ENCODE measurements around the gene BANF1.
"Not testable (repeated sequence)": the region's sequence is repeated elsewhere in the genome, so short reads cannot be mapped to it uniquely, and the experiment has no call there.

Gene BANF1

DNA sequence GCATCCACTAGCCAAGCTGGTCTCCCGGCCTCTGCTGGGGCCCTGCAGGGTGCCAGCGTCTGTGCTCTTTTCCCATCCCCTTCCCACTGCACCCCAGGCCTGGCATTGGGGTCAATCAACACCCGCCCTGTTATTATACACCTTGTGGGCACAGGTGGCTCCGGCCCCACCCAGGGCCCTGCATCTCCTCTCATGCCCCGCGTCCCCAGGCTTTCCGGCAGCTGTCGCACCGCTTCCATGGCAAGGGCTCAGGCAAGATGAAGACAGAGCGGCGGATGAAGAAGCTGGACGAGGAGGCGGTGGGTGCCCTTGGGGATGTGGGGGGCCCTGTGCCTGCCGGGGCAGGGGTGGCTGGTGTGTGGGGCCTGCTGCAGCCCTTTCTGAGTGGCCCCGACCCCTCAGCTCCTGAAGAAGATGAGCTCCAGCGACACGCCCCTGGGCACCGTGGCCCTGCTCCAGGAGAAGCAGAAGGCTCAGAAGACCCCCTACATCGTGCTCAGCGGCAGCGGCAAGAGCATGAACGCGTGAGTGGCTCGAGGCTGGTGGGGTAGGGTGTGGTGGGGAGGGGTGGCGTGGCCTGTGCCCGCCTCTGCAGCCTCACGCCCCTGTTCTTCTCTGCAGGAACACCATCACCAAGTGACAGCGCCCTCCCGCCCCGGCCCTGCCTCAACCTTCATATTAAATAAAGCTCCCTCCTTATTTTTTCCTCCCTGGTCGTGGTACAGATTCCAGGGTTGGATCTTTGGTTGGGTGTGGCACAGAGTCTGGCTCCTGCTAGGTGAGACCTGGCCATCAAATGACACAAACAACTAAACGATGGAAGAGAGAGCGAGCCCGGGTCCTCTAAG, 23.7 kb upstream of the BANF1 start:
- no peak for DNase-seq (ENCODE audit: low spot score)

DNA sequence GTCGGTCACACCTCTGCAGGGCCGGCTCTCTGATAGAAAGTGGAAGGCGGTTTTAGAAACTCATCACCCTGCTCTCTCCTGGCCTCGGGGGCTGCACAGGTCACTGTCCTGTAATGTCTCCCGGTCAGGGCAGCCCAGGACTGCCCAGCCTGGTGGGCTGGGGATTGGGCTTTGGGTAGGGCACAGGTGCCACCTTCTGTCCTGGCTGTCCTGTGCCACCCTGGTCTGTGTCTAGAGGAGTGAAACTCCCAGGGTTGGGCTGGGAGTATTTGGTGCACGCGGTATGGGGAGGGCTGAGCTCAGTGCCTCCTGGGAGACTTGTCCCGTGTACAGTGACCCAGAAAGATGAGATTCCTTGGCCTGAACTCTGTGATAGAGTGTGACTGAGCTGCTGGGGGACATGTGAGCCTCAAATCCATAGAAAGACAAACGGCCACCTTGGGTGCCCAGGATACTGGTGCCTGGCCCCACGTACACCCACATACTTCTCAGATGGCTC, 23.0 kb upstream of the BANF1 start:
- no peak for DNase-seq (ENCODE audit: low spot score)

DNA sequence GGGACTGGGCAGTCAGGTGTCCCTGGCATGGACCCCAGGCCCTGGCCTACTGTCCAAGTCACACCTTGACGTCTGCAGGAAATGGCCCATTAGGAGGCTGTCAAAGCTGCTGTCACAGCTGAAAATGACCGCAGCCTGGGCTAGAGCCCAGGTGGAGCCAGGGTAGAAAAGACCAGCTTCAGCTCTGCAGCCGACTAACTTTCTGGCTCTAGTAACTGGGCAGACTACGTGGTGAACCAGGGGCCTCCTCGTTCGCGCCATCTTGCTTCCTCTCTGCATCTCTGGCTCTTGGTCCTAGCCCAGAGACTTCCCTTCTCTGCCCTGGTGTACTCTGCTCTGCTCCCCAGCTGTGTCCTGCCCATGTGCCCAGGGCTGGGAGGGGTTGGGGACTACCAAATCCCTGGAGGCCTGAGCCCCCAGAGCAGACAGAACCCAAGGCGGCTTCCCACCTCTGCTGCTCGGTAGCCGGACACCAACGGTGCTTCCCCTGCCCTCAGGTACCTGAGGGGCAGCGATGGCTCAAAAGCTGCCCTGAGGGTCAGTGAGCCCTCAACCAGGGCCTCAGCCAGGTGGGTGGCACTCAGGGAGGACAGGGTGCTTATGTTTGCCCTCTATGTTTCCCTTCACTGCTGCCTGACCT, 21.1 kb upstream of the BANF1 start:
- DNase-seq (ENCODE audit: low spot score): no peak

DNA sequence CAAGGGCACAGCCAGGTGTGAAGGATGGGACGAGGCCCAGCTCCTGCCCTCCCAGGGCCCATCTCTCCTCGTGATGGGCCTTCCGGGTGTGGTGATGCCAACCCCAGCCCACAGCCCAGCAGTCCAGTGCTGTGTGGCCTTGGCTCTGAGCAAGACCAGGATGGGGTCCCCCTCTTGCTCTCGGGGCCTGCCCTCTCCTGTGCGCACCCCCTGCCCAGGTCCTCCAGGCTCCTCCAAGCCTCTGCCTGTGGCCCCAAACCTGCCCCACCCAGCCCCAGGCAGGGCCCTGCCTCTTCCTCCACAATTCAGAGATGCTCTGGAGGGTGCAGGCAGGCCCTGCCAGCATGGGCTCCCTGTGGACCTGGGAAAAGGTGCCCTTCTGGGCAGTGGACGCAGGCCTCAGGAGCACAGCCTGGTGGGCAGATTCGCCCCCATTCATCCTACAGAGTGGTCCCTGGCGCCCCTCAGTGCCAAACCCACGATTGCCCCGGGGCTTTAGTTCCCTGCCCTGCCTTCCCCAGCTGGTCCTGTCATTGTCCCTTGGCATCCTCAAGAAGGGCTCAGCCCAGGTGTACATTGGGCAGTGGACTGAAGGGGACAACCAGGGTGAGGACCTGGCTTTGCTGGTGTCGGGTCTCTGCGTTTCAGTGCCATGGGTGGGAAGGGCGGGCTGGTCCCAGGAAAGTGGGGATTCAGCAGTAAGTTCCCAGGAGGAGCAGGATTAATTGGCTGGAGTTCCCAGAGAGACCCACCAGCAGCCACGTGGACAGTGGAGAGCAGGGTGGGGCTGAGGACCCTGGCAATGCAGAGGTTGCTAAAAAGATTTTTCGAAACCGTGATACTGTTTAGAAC, 20.1 kb upstream of the BANF1 start:
- DNase-seq (ENCODE audit: low spot score): no peak

DNA sequence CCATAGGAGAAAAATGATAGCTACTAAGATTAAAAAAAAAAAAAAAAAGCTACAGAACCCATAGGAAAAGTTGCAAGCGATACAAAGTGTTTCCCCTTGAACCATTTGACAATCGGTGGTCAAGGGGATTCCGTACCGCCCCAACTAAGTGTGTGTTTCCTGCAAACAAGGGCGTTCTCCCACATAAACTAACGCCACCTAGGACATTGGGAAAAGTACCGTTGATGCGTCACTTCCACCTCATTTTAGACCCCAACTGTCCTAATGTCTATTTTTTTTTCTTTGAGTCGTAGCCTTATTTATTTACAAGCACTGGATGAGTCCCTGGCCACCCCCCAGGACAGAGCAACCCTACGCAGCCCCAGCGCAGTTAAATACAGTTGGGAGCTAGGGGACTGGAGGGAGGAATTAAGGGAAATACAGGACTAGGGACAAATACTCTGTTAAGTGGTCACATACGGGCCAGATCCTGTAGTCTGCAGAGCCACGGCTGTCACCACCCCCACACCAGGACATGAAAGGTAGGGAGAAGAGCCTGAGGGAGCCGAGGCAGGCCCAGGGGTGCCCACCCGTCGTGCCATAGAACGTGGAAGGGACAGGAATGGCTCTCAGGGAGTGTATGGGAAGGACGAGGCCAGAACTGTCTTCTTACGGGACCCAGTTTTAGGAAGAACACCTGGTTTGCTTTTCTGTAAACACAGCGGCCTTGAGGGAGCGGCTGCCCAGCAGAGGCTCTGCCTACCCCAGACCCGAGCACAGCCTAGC, 19.3 kb upstream of the BANF1 start:
- no peak for DNase-seq (ENCODE audit: low spot score)

DNA sequence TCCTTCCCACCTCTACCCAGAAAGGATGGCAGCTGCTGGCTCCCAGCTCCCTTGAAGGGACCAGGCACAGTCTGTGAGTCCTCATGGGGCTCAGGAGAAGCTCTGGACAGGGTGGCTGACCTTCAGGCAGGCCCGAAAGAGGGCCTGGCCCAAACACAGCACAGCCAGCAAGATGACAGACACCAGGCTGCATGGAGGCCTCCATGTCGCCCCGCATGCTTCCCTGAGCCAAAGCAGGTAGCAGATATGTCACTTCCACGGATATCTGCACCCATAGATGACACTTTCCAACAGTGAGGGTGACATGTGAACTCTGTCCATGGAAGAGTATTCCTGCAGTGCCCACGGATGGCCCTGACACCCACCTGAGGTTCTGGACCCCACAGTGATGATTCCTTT, 18.7 kb upstream of the BANF1 start:
- no peak for DNase-seq (ENCODE audit: low spot score)

DNA sequence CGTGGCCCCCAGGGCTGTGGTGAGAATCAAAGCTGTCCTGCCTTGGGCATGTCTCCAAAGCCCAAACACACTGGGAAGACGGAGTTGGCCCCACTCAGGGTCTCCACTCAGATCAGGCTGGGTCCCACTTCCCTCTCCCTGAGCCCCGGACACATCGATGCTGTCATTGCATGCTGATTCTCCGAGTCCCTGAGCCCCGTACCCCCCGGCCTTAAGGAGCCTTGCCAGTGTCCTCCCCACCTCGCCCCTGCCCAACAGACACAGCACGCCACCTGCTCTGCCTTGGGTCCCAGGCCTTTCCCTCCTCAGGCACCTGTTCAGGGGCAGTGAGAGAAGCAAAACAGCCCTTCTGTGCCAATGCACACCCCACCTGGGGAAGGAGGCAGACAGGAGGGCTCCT, 15.0 kb upstream of the BANF1 start:
- no peak for DNase-seq (ENCODE audit: low spot score)

DNA sequence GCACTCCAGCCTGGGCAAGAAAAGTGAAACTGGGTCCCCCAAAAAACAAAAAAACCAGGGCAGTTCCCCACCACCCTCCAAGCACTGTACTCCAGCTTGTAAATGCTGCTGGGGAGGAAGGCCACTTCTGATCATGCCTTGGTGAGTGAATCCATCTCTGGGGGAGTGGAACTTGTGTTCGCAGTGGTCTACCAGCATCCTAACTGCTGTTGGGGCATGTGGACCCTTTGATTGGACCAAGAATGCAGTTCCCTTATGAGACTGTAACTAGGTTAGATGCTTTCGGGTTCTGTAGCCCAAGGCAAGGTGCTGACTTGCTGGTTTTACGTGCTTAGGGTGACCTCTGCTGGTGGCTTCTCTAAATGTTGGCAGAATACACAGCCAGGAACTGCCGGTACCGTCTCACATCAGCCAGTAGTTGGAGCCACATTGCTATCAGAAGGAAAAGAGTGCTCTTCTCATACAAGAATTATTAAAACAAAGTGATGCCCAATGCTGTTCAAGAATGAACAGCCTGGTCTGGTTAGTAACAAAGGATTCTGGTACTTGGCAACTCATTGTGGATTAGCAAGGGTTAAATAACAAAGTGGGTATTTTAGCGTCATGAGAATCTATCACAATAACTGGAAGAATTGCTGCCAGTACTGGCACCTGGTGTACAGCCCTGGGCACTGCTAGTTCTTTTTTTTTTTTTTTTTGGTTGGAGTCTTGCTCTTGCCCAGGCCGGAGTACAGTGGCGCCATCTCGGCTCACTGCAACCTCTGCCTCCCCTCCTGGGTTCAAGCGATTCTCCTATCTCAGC, 13.3 kb upstream of the BANF1 start:
- DNase-seq (ENCODE audit: low spot score): peak; percentile 93

DNA sequence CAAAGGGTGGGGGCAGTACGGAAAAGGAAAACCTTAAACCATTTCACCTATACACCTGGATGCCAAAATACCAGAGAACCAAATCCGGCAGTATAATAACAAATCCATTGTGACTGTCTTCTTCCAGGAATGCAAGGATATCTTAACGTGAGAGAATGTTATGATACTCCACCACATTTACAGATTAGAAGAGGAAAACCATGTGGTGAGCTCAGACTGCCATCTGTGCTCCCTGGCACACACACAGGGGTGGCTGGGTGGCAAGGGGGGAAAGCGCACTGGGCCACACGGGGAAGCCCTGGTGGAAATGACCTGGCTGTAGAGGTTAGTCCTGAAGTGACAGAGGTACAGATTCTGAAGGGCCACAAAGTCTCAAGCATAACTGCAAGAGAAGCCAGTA, 10.2 kb upstream of the BANF1 start:
- no peak for DNase-seq (ENCODE audit: low spot score)

DNA sequence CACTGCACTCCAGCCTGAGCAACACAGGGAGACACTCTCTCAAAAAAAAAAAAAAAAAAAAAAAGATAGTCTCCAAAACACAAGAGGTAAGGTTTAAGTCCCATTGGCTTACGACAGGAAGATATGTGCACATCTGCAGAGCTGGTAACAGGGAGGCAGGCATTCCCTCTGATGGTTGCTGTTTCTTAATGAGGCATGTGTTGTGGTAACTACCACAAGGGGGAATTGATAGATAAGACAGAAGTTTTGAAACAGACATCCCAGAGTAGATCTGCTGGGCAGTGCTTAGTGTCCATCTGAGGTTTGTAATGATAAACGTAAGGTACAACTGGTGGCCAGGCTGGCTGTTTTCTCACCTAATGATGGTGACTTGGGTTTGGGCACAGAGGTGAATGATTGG, 5.0 kb upstream of the BANF1 start:
- no peak for DNase-seq (ENCODE audit: low spot score)

DNA sequence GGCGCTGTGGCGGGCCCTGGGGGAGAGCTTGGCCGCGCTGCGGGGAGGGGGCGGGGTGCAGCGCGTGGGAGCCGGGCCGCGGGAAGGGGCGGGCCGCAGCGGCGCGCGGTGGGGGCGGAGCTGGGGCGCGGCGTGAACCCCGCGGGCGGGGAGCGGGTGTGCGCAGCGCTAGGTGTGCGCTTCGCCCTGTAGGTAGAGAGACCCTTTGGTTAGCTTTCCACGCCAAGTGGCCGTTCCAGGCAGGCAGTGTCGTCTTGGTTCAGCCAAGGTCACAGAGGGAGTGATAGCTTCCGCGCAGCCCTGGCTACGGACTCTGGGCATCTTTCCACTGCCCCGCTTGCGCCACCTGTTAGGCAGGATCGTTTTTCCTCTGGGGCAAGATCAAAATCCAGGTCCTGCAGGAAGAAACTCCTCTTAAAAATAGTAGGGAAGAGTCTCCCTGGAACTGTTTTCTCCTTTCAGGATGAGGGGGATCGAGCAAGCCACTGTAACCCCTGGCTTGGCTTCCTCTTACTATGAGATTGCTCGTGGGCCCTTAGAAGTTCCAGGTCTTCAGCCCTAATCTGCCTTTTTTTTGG, 434 bp downstream of the BANF1 start:
- DNase-seq (ENCODE audit: low spot score): peak; percentile 38

DNA sequence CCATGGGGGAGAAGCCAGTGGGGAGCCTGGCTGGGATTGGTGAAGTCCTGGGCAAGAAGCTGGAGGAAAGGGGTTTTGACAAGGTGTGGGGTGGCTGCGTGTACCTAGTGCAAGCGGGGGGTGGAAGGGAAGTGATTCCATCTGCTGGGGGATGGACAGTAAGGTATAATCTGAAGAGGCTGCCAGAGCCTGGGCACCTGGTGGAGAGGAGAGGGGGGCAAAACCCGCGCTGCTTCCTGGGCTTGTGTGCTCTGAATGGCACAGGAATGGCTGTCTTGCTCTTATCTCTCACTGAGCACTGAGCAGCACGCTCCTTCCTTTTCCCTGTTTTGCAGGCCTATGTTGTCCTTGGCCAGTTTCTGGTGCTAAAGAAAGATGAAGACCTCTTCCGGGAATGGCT, 988 bp downstream of the BANF1 start:
- no peak for DNase-seq (ENCODE audit: low spot score)

DNA sequence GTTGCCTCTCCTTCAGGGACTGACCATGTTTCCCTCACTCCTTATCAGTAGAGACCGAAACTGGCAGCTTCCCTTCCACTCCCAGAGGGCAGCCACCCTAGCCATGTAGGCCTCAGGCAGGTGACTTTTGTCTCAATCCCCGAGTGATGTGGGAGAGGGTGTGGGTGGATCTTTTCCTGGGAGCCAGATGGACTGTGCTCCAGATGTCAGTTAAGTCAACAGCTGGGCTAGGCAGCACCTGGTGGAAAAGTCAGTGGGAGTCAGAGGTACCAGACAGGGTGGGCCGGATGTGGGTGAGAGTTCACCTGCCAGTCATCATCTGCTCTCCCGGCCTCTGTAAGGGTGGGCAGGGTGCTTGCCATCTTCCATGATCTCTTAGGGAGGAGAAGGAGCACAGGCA, 1.9 kb downstream of the BANF1 start:
- DNase-seq (ENCODE audit: low spot score): no peak

DNA sequence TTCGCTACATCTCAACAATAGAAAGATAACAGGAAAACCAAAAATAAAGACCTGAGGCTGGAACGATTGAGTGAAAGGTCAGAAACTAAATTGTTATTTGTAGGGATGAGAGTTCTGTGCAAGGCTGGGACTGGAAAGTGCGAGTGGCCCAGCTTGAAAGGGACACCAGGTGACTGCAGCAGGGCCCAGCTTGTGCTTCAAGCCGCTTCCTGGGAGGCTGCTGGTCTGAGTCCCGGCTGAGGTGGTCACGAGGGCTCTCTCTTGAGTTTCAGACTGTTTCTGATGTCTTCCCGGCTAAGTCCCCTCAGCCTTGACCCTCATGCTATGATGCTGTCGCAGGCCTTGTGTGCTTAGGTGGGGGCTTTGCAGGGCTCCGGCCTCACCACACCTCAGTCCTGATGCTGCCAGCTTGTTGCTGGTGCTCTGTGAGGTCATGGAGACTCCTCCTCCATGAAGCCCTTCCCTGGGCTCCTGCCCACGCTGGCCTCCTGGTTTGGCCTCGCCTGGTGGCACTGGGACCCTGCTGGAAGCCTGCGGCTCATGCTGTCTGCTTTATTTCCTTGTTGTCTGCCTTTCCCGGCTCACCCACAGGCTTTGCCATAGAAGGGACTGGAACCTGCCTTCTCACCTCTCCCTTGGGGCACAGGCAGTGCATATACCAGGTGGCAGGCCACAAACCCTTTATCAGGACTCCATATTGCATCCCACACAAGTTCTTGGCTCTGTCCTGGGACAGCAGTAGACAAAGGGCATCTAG, 4.0 kb downstream of the BANF1 start:
- no peak for DNase-seq (ENCODE audit: low spot score)

DNA sequence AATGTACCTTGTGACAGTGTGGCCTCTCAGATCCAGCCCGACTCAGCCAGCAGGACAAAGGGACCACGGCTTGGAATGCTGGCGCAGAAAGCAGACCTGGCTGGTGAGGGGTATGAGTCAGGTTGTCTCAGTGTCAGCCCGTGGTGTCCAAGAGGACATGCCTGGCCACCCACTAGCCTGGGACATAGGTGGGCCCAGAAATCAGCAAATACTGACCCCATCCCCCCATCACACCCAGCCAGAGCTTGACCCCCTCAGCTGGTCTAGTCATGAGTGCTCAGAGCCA, 4.5 kb downstream of the BANF1 start:
- DNase-seq (ENCODE audit: low spot score): no peak

DNA sequence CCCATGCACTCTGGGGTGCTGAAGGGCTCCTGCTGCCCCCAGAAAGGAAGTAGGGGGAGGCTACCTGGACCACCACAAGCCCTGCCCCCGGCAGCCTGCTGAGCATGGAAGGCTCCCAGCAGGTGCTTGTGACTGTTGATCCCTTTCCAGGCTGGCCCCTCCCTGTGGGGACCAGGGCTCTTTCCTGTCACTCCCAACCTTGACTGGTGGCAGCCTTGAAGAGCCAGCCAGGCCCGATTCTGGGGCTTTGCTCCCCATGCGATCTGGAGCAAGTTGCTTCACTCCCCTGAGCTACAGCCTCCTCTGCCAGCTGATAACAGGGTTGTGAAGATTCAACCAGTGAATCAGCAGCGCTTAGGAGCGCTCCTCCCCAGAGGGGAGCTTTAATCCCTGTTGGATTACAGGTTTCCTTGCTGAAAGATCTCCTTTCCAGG, 4.9 kb downstream of the BANF1 start:
- DNase-seq (ENCODE audit: low spot score): no peak

DNA sequence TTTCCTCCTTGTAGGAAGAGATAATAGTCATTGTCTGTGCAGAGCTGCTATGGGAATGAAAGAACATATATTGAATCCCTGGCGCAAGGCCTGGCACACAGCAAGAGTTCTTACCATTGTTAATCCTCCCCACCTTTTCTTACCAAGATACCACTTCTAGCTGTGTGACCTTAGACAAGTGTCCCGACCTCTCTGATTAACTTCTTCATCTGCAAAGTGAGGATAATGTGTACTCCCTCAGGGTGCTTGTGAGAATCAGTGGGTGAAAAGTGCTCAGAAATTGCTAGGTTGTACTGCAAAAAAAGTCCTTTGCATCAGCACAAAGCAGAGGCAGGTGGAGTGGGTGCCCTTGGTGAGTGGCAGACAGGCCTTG, 5.8 kb downstream of the BANF1 start:
- DNase-seq (ENCODE audit: low spot score): no peak

DNA sequence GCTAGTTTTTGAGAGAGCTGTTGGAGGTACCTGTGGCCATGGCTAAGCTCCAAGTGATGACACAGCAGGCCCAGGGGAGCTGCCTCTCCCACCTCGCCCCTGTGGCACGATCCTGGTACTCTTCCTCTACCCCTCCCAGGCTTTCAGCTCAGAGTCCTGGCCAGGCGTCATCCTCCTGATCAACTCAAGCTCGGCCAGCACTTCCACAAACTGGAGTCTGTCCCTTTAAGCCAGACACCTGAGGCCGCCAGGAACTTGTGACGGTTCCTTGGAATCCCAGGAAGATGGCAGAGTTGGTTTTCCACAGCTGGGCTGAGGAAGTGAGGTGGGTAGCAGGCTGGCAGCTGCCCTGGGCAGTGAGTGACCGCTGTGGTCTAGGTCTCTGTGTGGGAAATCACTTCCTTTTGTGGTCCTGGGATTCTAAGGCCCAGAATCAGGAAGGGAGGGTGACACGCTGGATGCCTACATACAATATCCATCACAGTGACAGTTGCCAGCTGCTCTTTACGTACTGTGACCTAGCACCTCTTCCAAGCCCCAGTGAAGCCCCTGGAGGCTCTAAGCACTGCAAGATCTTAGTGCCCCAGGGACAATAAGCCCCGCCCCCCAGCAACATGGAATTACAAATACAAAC, 6.3 kb downstream of the BANF1 start:
- DNase-seq (ENCODE audit: low spot score): no peak

DNA sequence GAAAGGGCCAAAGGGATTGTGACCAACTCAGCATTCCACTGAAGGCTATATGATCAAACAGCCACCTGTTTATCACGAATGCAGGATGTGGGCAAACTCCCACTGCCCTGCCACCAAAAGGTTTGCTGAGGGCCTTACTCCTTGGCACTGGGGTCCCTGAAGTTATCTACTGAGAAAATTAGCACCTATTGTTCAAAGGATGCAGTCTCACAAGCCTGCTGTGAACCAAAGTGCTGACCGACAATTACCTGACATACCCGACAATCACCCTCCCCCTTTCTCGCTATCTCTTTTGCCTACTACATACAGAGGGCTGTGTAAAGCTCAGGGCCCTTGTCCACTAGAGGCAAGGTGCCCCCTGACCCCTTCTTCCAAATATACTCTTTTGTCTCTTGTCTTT, 7.7 kb downstream of the BANF1 start:
- DNase-seq (ENCODE audit: low spot score): not testable (repeated sequence)

Measured in SW480 (cell line).